Lung (tissue), 12 donors: ENCODE data around the gene CSNK2B. TPM values are rescaled to one million over a fixed set of nuclear protein-coding genes. Genes with fewer than 3 reads are reported as not detected.

Experiments
- ATAC-seq: fragments of 200-7000 bp; cut with Tn5 transposase; one replicate; pipeline ENCODE4 v1.9.1; 2020; ENCODE audit warnings: moderate number of reproducible peaks; ENCODE audit not compliant: insufficient read depth, low FRiP score
- DNase-seq, 3 donors: peaks; one replicate each; pipeline ENCODE4 v3.0.0-alpha.2; 2013 to 2017
- H3K27ac ChIP-seq, 2 donors: one replicate each; pipeline ENCODE4 v1.5.1; 2013; ENCODE audit warnings: mild to moderate bottlenecking in 2 of 2, moderate library complexity in 2 of 2, control low read depth in 1 of 2, inconsistent platforms in 1 of 2, low read depth in 1 of 2, low read length in 1 of 2
- H3K27me3 ChIP-seq, 3 donors: one replicate each; pipeline ENCODE4 v1.5.1; 2013; ENCODE audit warnings: low read length in 2 of 3; ENCODE audit not compliant: control insufficient read depth in 3 of 3, insufficient read depth in 3 of 3
- H3K36me3 ChIP-seq, 4 donors: one replicate each; pipeline ENCODE4 v1.5.1; 2013; ENCODE audit warnings: low read length in 4 of 4, mild to moderate bottlenecking in 1 of 4, moderate library complexity in 1 of 4; ENCODE audit not compliant: control insufficient read depth in 4 of 4, insufficient read depth in 4 of 4
- H3K4me1 ChIP-seq, 5 donors: one replicate each; pipeline ENCODE4 v1.5.1; 2013; ENCODE audit warnings: low read length in 5 of 5, mild to moderate bottlenecking in 2 of 5, moderate library complexity in 1 of 5; ENCODE audit not compliant: control insufficient read depth in 5 of 5, insufficient read depth in 5 of 5
- H3K4me3 ChIP-seq: one replicate; pipeline ENCODE4 v1.5.1; 2013; ENCODE audit warnings: mild to moderate bottlenecking, control low read depth, moderate library complexity
- H3K9ac ChIP-seq, 2 donors: one replicate each; pipeline ENCODE4 v1.5.1; 2013; ENCODE audit warnings: low read length in 2 of 2, control low read depth in 1 of 2; ENCODE audit not compliant: insufficient read depth in 1 of 2
- H3K9me3 ChIP-seq, 4 donors: one replicate each; pipeline ENCODE4 v1.5.1; 2013; ENCODE audit warnings: low read length in 3 of 4, mild to moderate bottlenecking in 1 of 4, moderate library complexity in 1 of 4; ENCODE audit not compliant: control insufficient read depth in 4 of 4, insufficient read depth in 3 of 4
- WGBS, 2 donors: extraction: QIAGEN DNeasy Blood & Tissue Kit; methylation state at CpG; one replicate each; pipeline ENCODE4 v1.1.7; 2013; 5-methylcytosine and 5-hydroxymethylcytosine counted together
- polyA plus RNA-seq, 2 donors: library from polyadenylated mRNA; stranded (reverse); fragments of 200-250 nt; gene quantifications; one replicate each; pipeline ENCODE4 v1.2.1, GENCODE V29; 2013
- total RNA-seq, 2 donors: library from RNA; depleted of rRNA in 1 of 2; stranded (reverse); fragments of >200 nt in 1 of 2; gene quantifications; one replicate each; pipeline ENCODE4 v1.2.1, GENCODE V29; 2014 to 2021
- TF ChIP-seq, protein P1 (sequence below): IDR thresholded peaks from 2 replicates; pipeline ENCODE4 v1.5.1; 2012; ENCODE audit warnings: mild to moderate bottlenecking; ENCODE audit errors: control extremely low read depth, extremely low read depth
- donor health status: control.
- donor health status: control.
- donor health status: Bipolar disorder and iron deficiency.
- donor health status: healthy.
- donor health status: DM: yes; HTN: yes; CAD: no.

CSNK2B gene
- total and polyA plus RNA-seq, 4 donors, result 114 to 154 (median 137) TPM

DNA sequence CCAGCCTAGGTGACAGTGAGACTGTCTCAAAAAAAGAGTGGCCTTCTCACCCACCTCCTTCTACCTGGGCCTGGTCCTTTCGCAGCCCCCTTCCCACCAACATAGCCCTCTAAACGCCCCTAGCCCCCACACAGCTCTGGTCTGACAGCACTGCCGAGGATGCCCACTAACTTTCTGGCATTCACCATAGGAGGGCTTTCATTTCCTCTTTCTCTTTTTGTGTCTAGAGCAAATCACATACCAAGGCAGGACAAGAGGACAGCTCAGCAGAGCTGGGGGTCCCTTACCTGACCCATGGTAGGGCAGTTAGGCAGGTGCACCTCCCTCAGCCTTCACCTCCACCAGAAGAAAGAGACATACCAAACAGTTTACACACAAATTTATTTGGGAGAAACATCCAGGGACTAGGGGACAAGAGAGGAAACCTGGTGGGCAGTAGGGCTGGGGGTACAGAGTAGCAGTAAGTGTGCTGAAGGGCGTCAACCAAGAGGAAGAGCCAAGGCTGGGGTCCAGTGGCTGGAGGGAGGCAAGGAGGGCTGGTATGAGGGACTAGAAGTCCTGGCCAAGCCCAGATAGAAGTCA lies 10.5 kb downstream of the CSNK2B start:
- Histone ChIP-seq H3K36me3 (peaks cover 2 to 19% (median 6%) of the 10 kb centered on the region in 4 donors), H3K4me1 (peaks cover 0 to 12% (median 4%) of the 10 kb centered on the region in 5 donors), H3K27me3 (no peaks in the 10 kb centered on the region), H3K9ac (no peak overlapping the region), H3K27ac (no peak overlapping the region), H3K9me3 (no peaks in the 10 kb centered on the region), H3K4me3 (no peak overlapping the region)
- DNase-seq (no peak), ATAC-seq (no peak)
- TF ChIP-seq, protein P1, sequence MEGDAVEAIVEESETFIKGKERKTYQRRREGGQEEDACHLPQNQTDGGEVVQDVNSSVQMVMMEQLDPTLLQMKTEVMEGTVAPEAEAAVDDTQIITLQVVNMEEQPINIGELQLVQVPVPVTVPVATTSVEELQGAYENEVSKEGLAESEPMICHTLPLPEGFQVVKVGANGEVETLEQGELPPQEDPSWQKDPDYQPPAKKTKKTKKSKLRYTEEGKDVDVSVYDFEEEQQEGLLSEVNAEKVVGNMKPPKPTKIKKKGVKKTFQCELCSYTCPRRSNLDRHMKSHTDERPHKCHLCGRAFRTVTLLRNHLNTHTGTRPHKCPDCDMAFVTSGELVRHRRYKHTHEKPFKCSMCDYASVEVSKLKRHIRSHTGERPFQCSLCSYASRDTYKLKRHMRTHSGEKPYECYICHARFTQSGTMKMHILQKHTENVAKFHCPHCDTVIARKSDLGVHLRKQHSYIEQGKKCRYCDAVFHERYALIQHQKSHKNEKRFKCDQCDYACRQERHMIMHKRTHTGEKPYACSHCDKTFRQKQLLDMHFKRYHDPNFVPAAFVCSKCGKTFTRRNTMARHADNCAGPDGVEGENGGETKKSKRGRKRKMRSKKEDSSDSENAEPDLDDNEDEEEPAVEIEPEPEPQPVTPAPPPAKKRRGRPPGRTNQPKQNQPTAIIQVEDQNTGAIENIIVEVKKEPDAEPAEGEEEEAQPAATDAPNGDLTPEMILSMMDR, result no peak
- WGBS, 2 donors, result 84% methylated on average over 4 of the region's 4 CpGs

- no peak overlapping the region for H3K9ac ChIP-seq
- H3K27ac ChIP-seq, result no peak overlapping the region
- H3K36me3 ChIP-seq, result peaks cover 2 to 14% (median 3%) of the 10 kb centered on the region in 4 donors
- no peak for ATAC-seq
- DNase-seq, result no peak
- WGBS, 2 donors, result 83 to 84% methylated on average over 6 of the region's 6 CpGs
- TF ChIP-seq, protein P1, result no peak
- H3K4me3 ChIP-seq, result no peak overlapping the region
- no peaks in the 10 kb centered on the region for H3K27me3 ChIP-seq
- peaks cover 0 to 15% (median 4%) of the 10 kb centered on the region in 5 donors for H3K4me1 ChIP-seq
- no peaks in the 10 kb centered on the region for H3K9me3 ChIP-seq
Observed at GRCh38 chr6:31676904-31677303, 11.0 kb downstream of the CSNK2B start.

GRCh38 chr6:31677955-31678354 lies 12.1 kb downstream of the CSNK2B start:
- Histone ChIP-seq H3K9me3 (no peaks in the 10 kb centered on the region), H3K36me3 (peaks cover 0 to 7% (median 0%) of the 10 kb centered on the region in 4 donors), H3K4me3 (no peak overlapping the region), H3K4me1 (peaks cover 0 to 15% (median 4%) of the 10 kb centered on the region in 5 donors), H3K27me3 (no peaks in the 10 kb centered on the region), H3K27ac (no peak overlapping the region), H3K9ac (no peak overlapping the region)
- WGBS, 2 donors, result 74% methylated on average over 8 of the region's 8 CpGs
- ATAC-seq (no peak), DNase-seq (no peak)
- TF ChIP-seq, protein P1, result no peak
